Activated gamma-delta T cell (primary cell): ENCODE results near the gene SNX10.

Experiments
- DNase-seq: peaks from one replicate; lab custom pipeline; 2025; lab: John Stamatoyannopoulos, UW

SNX10 gene

DNA sequence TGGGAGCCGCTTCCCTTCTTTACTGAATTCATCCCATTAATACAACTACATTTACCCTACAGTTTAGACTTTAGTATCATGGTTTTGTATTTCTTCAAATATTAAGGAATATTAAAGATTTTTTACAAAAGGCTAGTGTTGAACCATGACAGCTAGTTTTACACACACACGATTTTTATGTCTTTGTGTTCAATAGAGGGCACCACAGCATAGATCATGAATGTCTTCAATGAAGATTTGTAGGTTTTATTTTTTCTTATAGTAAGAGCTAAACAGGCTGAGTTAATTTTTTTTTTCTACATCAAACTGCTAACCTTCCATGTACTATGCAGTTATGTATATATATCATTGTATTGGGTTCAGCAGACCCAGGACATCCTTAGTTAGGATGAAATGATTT is 76.9 kb downstream of the SNX10 start:
- no peak for DNase-seq

DNA sequence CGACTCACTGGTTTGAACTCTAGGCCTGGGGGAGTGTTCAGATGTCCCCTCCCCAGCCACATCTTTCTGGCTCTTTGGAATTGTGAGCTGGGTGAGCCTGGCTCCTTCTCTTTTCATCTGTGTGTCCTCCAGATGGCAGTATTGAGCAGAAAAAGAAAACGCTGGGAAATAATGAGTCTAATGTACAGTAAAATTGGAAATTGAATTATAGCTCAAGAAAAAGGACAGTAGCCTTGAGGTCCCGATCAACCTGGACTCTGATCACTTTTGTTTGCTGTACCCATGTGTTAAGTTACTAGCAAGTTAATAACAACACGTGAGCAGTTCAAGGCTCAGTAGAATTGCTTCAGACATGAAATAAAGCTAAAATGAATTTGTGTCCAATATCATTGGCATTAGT is 77.9 kb downstream of the SNX10 start:
- DNase-seq, result no peak

DNA sequence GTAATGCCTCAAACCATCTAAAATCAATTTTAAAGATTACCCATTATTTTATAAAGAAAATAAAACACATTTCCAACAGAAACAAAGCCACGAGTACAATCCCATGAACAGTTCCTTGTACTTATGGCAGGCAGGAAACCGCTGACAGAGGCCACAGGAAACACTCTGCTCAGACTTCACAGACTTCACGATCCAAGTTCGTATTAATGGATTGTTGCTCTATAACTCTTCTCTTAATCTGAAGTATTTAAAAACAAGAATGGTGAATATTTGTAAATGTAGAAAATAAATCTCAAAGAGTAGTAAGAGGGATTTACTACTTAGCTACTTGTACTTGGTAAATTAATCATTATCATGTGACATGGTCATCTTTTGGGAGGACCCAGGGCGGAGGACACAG is 78.3 kb downstream of the SNX10 start:
- no peak for DNase-seq

DNA sequence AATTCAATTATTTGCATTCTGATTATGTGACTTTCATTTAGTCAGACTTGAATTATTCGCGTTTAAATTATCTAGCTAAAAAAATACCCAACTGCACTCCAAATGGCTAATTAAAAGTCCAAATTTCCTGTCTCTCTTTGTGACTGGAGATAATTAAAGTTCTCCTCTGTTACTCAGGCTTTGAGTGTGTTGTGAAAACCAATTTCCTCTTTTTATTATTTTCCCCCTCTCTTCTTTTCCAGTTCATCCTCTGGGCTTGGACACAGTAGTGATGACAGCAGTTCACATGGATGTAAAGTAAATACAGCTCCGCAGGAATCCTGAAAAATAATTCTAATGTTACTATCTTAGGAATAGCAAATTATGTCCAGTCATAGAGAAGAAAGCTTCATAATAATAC is 80.6 kb downstream of the SNX10 start:
- DNase-seq, result no peak

DNA sequence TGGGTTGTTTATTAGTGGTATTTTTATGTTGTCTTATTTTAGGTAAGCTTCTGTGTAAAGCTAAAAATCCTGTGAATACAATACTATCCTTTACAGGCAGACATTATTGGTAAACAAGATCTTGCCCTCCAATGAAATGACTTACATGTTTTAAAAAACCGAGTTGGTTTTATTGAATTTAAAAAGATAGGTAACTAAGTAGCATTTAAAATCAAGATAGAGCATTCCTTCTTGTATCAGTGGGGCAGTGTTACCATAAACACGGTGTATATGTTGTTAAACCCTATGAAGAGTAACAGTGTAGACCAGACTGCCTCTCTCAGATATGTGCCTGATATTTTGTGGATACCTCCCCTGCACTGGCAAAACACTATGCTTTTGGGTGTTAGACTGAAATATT is 81.0 kb downstream of the SNX10 start:
- DNase-seq, result no peak

DNA sequence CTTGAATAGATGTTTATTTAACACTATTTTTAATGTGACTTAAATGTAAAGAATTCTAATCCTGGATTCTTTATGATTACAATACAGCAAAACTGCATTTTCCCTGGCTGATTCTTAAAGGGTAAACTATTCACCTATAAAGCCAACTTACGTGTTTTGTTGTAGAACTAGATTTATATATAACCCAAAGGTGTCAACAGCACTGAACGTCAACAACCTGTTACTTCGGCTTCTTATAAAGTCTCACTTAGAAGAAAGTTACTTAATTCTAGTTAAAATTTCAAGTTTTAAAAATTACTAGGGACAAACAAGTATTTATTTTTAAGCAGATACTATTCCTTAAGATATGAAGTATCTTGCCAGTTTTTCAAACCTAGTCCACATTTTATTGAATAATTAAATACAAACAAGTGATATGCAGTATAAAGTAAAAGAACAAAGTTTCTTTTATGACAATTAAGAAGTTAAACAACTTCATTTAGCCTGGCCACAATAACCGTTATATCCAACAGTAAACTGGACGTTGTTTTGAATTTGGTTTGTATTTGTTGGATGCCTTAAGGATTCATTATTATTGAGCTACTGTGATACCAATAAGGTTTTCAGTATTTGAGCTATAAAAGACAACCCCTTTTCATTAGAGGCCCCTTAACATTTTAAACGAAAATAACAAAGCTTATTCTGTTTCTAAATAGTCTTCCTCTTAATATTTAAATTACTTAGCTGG is 83.1 kb downstream of the SNX10 start:
- DNase-seq, result no peak

DNA sequence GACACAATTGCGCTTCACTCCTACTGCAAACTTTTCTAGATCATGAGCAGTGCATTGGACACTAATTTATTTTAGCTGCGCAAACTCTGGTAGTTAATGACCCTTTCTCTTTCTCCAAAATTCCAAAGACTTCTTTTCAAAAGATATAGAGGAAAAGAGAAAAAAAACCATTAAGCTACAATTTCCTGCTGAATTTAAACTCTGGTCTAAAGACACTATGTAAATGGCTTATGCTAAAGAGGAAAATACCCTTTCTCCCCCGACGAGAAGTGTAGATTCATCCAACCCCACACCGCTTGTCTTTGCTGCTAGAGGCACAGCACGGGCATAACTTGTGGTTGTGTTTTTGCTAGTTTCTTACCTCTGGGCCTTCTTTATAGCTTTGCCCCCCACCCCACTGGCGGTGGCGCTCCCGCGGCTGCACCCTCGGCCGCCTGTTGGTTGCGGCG is 84.1 kb downstream of the SNX10 start:
- DNase-seq, result no peak

DNA sequence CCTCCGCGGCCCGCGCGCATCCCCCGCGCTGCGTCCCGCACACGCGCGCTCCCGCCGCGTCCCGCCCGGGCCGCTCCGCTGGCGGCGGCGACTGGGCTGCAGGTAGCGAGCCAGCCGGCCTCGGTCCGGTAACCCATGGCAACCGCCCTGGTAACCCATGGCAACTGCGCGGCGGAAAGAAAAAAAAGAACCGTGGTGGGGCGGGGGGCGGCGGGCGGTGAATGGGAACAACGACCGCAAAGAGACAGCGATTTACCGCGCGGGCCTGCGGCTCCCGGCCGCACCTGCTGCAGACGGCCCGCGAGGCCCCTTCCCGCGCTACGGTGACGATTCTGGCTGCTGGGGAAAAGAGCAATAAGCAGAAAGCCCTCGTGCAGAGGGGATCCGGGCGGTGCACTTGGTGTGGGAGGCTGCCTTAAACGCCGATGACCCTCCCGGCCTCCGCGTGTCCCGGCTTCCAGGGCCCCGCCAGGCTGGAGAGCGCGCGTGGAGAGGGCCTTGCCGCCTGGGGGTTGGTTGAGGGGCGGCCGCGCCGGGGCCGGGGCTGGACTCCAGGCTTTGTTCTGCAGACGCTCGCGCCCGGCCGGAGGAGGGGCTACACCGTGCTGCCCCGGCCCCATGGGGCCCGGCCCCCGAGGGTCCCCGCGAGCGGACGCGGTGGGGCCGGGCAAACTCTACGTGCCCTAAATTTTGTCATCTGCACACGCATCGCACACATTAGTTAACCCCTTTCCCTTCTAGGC is 84.7 kb downstream of the SNX10 start:
- DNase-seq, result peak; percentile 37

DNA sequence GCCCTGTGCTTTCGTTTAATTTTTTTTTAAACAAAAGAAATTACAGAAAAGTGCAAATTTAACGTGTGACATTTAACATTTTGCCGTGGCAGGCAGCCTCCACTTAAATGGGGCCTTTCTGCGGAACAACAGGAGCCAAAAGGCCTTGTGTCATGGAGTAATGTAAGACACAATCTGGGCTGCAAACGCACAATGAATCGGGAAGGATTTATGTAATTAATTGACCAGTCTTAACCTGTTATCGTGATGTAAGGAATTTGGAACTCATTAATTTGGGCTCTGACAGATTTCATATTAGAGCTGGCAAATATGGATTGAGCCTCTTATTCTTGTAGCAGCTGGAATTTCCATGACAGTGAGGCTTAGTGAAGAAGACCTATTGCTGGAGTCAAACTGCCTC is 86.4 kb downstream of the SNX10 start:
- DNase-seq, result no peak

DNA sequence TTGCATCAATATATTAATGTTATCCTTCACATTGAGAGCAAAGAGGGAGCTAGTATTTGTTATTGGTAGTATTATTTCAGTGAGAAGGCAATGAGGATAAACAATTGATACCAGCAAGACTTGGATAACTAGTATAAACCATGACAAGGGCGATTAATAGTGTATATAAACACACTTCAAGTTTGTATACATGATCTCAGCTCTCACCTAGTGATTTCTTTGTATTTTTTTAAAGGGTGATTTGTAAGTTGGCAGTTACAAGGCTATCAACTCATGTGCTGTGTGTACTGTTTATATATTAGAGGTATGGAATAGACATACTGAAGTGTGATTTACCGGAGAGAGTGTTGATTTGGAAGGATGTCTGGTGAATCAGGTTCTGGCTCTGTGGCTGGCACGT is 88.0 kb downstream of the SNX10 start:
- DNase-seq, result no peak

DNA sequence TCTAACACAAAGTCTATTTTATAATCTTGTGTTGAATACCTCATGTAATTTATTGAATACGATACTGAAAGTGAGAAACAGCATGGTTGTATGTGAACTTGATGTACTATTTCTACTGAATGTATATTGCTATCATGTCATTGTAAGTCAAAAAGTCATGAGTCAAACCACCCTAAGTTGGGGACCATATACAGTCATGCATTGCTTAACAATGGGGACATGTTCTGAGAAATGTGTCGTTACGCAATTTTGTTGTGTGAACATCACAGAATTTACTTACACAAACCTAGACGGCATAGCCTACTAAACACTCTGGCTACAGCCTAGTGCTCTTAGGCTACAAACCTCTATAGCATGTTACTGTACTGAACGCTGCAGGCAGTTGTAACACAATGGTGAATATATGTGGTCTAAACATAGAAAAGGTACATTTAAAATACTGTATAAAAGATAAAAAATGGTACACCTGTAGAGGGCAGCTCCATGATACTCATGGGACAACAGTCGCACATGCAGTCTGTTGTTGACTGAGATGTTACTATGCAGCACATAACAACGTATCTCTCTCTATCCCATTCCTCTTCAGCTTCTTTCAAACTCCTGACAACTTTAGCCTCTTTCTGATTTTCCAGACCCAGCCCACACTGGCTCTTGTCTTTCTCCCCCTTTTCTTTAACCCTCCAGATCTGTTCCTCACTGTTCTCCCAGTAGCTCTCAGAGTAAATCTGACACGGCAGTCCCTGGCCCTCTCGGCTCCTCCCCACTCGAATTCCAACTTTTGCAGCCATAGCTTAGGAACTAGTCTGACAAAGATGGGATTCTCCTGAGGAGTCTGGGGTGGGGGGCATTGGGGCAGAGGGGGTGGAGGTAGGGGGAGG is 90.1 kb downstream of the SNX10 start:
- no peak for DNase-seq

DNA sequence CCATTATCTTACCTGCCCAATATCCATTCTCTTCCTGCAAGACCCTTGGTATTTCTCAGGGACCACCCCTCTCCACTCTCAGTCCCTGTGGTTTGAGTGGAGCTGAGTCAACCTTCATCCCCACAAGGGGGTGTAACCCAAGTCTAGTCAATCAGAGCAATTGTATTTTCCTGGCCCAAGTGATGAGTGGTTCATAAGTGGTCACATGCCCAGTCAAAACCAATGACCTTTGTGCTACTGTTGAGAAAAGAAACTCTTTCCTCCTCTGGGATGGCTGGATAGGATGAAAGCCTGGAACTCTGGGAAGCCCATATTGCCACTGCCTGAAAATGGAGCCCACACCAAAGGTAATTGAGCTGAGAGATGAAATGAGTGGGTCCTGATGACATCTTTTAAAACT is 93.6 kb downstream of the SNX10 start:
- DNase-seq, result no peak

DNA sequence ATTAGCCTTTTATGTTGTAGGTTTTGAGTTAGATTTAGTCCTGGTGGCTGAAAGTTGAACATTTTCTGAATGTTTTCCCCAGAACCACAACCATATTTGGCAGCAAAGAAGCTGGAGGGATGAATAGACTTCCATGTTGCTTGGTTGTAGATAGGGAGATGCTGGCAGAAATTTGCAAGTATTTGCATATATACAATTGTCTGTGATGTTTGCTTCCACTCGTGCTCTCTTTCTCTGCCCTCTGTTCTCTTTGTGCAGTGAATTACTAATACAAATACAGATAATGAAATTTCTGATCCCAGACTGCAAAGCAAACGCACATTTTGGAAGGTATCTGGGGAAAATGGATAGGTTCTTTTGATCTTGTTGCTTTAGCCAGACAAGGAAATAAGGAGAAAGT is 96.1 kb downstream of the SNX10 start:
- no peak for DNase-seq

DNA sequence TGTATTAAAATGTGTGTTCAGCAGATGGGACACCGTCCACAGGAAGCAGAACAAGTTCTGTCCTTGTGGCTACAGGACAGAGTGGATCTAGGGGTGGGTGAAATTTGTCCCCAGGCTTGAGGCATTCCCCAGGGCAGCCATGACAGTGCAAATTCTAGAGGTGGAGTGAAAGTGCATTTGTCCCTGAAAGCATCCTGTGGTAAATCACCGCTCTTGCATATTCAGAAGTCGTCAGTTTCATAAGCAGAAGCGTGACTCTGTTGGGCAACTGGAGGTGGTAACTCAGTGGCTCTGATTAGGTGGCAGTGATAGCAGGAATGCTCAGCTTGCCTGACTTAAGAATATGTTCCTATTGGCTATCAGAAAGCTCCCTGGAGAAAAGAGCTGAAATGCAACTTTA is 96.6 kb downstream of the SNX10 start:
- DNase-seq, result no peak

DNA sequence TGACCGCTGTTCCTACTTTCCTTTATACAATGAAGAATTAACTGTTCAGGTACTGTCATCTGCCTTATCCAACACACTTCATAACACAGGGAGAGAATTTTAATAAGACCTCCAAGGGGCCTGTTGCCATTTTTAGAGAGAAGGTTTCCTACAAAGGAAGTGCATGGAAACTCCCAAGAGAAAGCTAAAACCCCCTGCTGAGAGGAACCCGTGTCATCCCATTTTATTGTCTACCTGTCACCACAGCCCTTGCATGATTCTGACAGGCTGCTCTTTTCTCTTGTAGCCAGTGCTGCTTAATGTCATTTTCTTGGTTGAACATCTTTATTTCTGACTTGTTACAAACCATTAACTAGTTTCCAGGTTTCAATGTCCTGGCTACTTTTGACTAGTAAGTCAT is 98.4 kb downstream of the SNX10 start:
- DNase-seq, result no peak

DNA sequence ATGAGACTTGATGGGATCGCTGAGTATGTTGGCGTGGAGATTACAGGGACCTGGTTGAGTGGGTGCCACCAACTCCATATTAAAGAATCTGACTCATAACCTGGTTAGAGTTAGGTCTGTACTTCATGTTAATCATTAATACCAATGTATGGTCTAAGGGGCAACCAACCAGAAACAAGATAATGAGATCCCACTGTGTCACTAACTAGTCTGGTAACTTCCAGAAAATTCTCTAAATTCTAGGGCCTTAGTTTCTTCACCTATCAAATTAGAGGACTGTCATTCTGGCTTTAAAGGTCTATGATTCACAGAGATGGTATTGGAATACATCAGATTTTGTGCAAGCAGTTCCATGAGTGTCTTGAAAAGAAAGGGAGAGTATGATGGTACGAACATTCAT is 102.2 kb downstream of the SNX10 start:
- no peak for DNase-seq

DNA sequence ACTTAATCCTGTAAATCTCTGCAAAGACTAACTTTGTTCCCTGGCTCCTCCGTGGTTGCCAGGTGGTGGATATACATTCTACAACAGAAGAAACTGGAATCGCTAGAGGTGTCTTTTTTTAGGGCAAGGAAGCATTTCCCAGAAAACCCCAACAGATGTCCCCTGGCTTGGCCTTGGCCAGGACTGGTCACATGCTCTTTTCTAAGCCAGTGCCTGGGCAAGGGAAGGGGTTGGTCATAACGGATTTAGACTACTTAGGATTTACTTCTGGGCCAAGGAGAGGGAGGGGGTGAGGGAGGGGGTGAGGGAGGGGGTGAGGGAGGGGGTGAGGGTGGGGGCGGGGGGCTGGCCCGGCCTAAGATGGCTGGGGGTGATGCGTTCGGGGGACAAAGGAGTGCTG is 105.7 kb downstream of the SNX10 start:
- no peak for DNase-seq

DNA sequence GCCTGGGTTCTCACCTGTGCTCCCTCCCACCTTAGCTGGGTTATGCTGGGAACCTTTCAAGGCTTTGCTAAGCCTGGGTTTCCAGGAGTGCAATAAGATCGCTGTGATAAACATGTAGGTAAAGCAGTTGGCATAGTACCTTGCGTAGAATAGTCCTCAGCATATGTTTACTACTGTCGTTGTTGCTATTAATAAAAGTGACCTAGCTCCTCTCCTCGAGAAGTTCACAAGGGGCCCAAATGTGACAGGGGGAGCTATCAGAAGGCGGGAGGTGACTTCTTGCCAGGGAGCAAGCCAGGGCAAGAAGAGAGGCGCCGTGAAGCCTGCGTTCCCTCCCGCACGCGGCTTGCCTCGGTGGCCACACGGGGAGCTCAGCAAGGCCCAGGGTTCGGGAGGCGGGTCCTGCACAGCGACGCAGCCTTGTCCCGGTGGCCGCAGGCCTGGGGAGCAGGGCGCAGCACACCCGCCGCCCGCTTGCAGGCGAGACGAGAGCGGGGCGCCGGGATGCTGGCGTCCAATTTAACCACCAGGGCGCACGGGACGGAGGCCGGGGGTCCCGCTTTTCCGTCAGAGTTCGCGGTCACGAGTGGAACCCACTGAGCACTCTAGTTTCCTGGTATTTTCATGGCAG is 106.2 kb downstream of the SNX10 start:
- DNase-seq, result no peak

DNA sequence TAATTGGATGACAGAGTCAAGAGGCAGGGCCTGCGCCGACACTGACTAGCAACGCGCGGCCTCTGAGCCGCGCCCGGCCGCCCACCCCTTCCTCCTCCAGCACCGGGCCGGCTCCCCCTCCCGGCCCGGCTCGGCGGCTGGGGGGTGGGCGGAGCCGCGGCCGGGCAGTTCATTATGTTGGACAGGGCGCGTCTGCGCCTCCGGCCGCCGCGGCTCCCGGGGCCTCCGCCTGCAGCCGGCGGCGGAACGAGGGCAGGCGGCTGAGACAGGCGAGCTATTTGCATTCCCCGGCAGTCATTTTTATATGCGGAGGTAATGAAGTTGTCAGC is 106.7 kb downstream of the SNX10 start:
- no peak for DNase-seq

DNA sequence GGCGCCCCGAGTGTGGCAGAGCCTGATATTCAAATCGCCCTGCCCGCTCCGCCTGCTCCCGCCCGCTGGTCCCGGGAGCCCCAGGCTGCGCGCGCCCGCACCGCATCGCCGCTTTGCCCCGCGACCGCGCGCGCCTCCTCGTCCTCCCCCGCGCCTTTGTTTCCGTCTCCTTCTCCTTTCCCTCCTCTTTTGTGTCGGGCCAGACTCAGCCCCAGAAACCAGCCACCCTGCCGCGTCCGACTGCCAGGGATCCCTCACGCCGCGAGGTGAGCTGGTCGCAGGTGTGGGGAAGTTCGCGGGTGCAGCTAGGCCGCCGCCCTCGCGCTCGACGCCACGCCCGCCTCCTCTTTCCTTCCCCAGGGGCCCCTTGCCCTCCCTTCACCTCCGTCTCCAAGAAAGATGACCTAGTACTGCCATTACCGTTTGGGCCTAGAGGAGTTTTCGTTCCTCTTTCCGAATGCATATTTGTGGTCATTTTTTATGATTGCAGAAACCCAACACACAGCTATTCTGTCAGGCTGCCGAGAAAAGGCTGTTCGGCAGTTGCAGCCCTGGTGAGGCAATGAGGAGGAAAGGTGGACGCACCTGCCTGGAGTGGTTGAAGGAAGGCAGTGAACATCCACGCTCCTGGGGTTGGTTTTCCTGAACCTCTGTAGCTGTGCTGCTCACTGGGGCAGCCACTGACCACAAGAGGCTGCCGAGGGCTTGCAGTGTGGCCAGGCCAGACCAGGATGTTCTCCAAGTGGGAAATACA is 107.3 kb downstream of the SNX10 start:
- DNase-seq, result no peak

DNA sequence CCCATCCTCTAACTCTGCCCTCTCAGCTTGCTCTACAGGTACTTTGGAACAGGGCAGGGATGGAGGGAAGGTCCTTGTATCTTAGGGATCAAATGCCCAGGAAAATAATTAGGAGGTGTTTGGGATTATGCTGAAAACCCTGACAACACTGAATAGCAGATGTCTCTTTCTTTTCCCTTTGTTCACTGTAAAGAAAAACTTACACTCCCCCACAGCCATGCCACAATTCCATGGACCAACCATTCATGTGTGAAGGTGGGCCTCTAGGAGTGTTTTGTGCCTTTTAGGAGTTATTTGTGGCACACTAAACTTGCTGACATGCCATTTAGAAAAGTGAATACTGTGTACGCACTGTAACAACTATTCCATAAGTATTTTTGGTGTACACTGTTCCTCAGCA is 108.1 kb downstream of the SNX10 start:
- DNase-seq, result no peak

DNA sequence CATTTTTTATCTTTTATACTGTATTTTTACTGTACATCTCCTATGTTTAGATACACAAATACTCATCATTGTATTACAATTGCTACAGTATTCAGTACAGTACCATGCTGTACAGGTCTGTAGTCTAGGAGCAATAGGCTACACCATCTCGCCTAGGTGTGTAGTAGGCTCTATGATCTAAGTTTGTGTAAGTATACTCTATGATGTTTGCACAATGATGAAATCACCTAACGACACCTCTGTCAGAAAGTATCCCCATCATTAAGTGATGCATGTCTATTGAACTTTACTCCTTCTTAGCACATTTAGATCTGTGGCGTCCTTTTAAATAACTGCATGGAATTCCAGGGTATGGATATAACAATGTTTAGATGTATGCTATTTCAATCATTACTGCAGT is 112.0 kb downstream of the SNX10 start:
- DNase-seq, result no peak
